Mesenchymal stem cell (in vitro differentiated cells and primary cell): ENCODE results near the gene GPX5. TPM values are rescaled to one million over a fixed set of nuclear protein-coding genes. Genes with fewer than 3 reads are reported as not detected.

Source experiments
- DNase-seq: peaks from one replicate; pipeline ENCODE4 v3.0.0-alpha.2; 2013
- H2AFZ ChIP-seq: one replicate; pipeline ENCODE4 v1.6.1; 2013; ENCODE audit warnings: low read depth, mild to moderate bottlenecking, control low read depth, inconsistent platforms, low read length, moderate library complexity
- H2AK5ac ChIP-seq: 2 replicates; pipeline ENCODE4 v1.6.1; 2013; ENCODE audit warnings: low read length, moderate library complexity, mild to moderate bottlenecking, inconsistent platforms; ENCODE audit not compliant: severe bottlenecking
- H2BK120ac ChIP-seq: one replicate; pipeline ENCODE4 v1.6.1; 2013; ENCODE audit warnings: low read depth, mild to moderate bottlenecking, inconsistent platforms, low read length, moderate library complexity
- H2BK12ac ChIP-seq, 2 experiments: one replicate each; pipeline ENCODE4 v1.6.1; 2013; ENCODE audit warnings: inconsistent platforms in 2 of 2, low read length in 2 of 2, mild to moderate bottlenecking in 2 of 2, moderate library complexity in 2 of 2, control low read depth in 1 of 2
- H2BK15ac ChIP-seq: one replicate; pipeline ENCODE4 v1.6.1; 2013; ENCODE audit warnings: mild to moderate bottlenecking, low read depth, inconsistent platforms; ENCODE audit not compliant: poor library complexity, severe bottlenecking
- H2BK5ac ChIP-seq: 2 replicates; pipeline ENCODE4 v1.6.1; 2013; ENCODE audit warnings: low read depth, mild to moderate bottlenecking, low read length, control low read depth, inconsistent platforms; ENCODE audit not compliant: poor library complexity, severe bottlenecking
- H3K14ac ChIP-seq, 2 experiments: one replicate each; pipeline ENCODE4 v1.6.1; 2013; ENCODE audit warnings: inconsistent platforms in 2 of 2, low read length in 2 of 2, control low read depth in 1 of 2, mild to moderate bottlenecking in 1 of 2, moderate library complexity in 1 of 2
- H3K18ac ChIP-seq, 2 experiments: one replicate each; pipeline ENCODE4 v1.6.1; 2013; ENCODE audit warnings: inconsistent platforms in 2 of 2, low read length in 2 of 2, control low read depth in 1 of 2, low read depth in 1 of 2, mild to moderate bottlenecking in 1 of 2
- H3K23ac ChIP-seq, 2 experiments: one replicate each; pipeline ENCODE4 v1.6.1; 2013; ENCODE audit warnings: inconsistent platforms in 2 of 2, low read length in 2 of 2, mild to moderate bottlenecking in 2 of 2, moderate library complexity in 2 of 2, control low read depth in 1 of 2
- H3K27ac ChIP-seq: 2 replicates; pipeline ENCODE4 v1.5.1; 2013; ENCODE audit warnings: mild to moderate bottlenecking, moderate library complexity, low read length, control low read depth, inconsistent platforms; ENCODE audit not compliant: poor library complexity, severe bottlenecking
- H3K27me3 ChIP-seq, 2 experiments: 2 replicates each; pipeline versions ENCODE4 v1.6.1 to v1.7.0; 2013; ENCODE audit warnings: low read length in 2 of 2, mild to moderate bottlenecking in 2 of 2, moderate library complexity in 2 of 2, control low read depth in 1 of 2, inconsistent platforms in 1 of 2; ENCODE audit not compliant: control insufficient read depth in 1 of 2, insufficient read depth in 1 of 2
- H3K36me3 ChIP-seq, 2 experiments: 2 replicates each; pipeline versions ENCODE4 v1.6.1 to v1.7.0; 2013; ENCODE audit warnings: low read length in 2 of 2, control low read depth in 1 of 2, inconsistent platforms in 1 of 2, low read depth in 1 of 2, mild to moderate bottlenecking in 1 of 2; ENCODE audit not compliant: insufficient read depth in 2 of 2, control insufficient read depth in 1 of 2
- H3K4ac ChIP-seq, 2 experiments: one replicate each; pipeline ENCODE4 v1.6.1; 2013; ENCODE audit warnings: inconsistent platforms in 2 of 2, low read length in 2 of 2, mild to moderate bottlenecking in 2 of 2, moderate library complexity in 2 of 2, control low read depth in 1 of 2, low read depth in 1 of 2
- H3K4me1 ChIP-seq: 2 replicates; pipeline ENCODE4 v1.6.1; 2013; ENCODE audit warnings: low read depth, low read length, control low read depth; ENCODE audit not compliant: control insufficient read depth, insufficient read depth
- H3K4me2 ChIP-seq: 2 replicates; pipeline ENCODE4 v1.6.1; 2013; ENCODE audit warnings: low read length, mild to moderate bottlenecking, inconsistent platforms; ENCODE audit not compliant: poor library complexity, severe bottlenecking
- H3K4me3 ChIP-seq, 2 experiments: 2 replicates each; pipeline versions ENCODE4 v1.5.1 to v1.7.0; 2013; ENCODE audit warnings: low read length in 2 of 2, mild to moderate bottlenecking in 2 of 2, control low read depth in 1 of 2, low read depth in 1 of 2; ENCODE audit not compliant: insufficient read depth in 1 of 2
- H3K79me1 ChIP-seq: replicated peaks from 2 replicates; pipeline ENCODE4 v1.6.1; 2013; ENCODE audit warnings: mild to moderate bottlenecking, control low read depth, low read length, inconsistent platforms; ENCODE audit not compliant: poor library complexity, severe bottlenecking
- H3K9ac ChIP-seq: 2 replicates; pipeline ENCODE4 v1.7.0; 2013; ENCODE audit warnings: mild to moderate bottlenecking, low read length, moderate library complexity
- H3K9me3 ChIP-seq: 2 replicates; pipeline ENCODE4 v1.7.0; 2013; ENCODE audit warnings: mild to moderate bottlenecking, low read length; ENCODE audit not compliant: control insufficient read depth
- H4K8ac ChIP-seq: one replicate; pipeline ENCODE4 v1.6.1; 2013; ENCODE audit warnings: inconsistent platforms, mild to moderate bottlenecking, low read length, moderate library complexity
- H4K91ac ChIP-seq: one replicate; pipeline ENCODE4 v1.6.1; 2013; ENCODE audit warnings: mild to moderate bottlenecking, low read length, inconsistent platforms
- WGBS: methylation state at CpG from one replicate; pipeline ENCODE4 v1.1.7; 2013; ENCODE audit warnings: mixed read lengths; 5-methylcytosine and 5-hydroxymethylcytosine counted together
- polyA plus RNA-seq, 2 experiments: library from polyadenylated mRNA; stranded (reverse); fragments of 200-250 nt; gene quantifications; one replicate each; pipeline ENCODE4 v1.2.3, GENCODE V29; 2013

Gene GPX5
- polyA plus RNA-seq (2013, experiment 1 of 2): not detected
- polyA plus RNA-seq (2013, experiment 2 of 2): not detected

GRCh38 chr6:28525496-28526039 is at the start of gene GPX5:
Gene GPX5 (plus strand): TSS chr6:28525881. CDS start chr6:28526014, 133 bp downstream.
- peak; percentile 14 for DNase-seq
- H2BK15ac ChIP-seq: no peak within 1 kb of the TSS
- no peak within 1 kb of the TSS for H4K8ac ChIP-seq
- no peak within 1 kb of the TSS for H3K9ac ChIP-seq
- H3K9me3 ChIP-seq: no peaks in the 10 kb centered on the region
- no peak within 1 kb of the TSS for H2BK120ac ChIP-seq
- no peak within 1 kb of the TSS for H2AFZ ChIP-seq
- peaks cover 10 to 24% of the 10 kb centered on the region in 2 experiments for H3K27me3 ChIP-seq
- WGBS: 35% methylated on average over 8 of the region's 10 CpGs
- H2AK5ac ChIP-seq: no peak within 1 kb of the TSS
- H3K27ac ChIP-seq: no peak within 1 kb of the TSS
- no peaks in the 10 kb centered on the region for H3K4me1 ChIP-seq
- H3K18ac ChIP-seq: no peak within 1 kb of the TSS
- H3K36me3 ChIP-seq: no peaks in the 10 kb centered on the region
- no peak within 1 kb of the TSS for H3K4me2 ChIP-seq
- no peaks in the 10 kb centered on the region for H3K79me1 ChIP-seq
- no peak within 1 kb of the TSS for H2BK5ac ChIP-seq
- H3K4me3 ChIP-seq: no peak within 1 kb of the TSS
- H2BK12ac ChIP-seq: no peak within 1 kb of the TSS
- no peak within 1 kb of the TSS for H3K4ac ChIP-seq
- H3K14ac ChIP-seq: no peak within 1 kb of the TSS
- H3K23ac ChIP-seq: no peak within 1 kb of the TSS
- no peak within 1 kb of the TSS for H4K91ac ChIP-seq

- H3K4ac ChIP-seq: no peak overlapping the region
- no peak overlapping the region for H3K23ac ChIP-seq
- H3K9ac ChIP-seq: no peak overlapping the region
- H3K9me3 ChIP-seq: no peaks in the 10 kb centered on the region
- no peaks in the 10 kb centered on the region for H3K79me1 ChIP-seq
- H2AFZ ChIP-seq: no peak overlapping the region
- no peak overlapping the region for H2BK120ac ChIP-seq
- no peak overlapping the region for H4K91ac ChIP-seq
- no peak overlapping the region for H3K14ac ChIP-seq
- no peak overlapping the region for H2BK12ac ChIP-seq
- no peak overlapping the region for H3K27ac ChIP-seq
- peaks cover 41 to 58% of the 10 kb centered on the region in 2 experiments for H3K27me3 ChIP-seq
- peak overlapping the region in 1 of 2 experiments; percentile 62 for H3K4me3 ChIP-seq
- no peak for DNase-seq
- no peaks in the 10 kb centered on the region for H3K36me3 ChIP-seq
- 80% methylated on average over 12 of the region's 12 CpGs for WGBS
- no peak overlapping the region for H3K4me2 ChIP-seq
- H2AK5ac ChIP-seq: no peak overlapping the region
- no peak overlapping the region for H2BK15ac ChIP-seq
- H3K18ac ChIP-seq: no peak overlapping the region
- no peak overlapping the region for H4K8ac ChIP-seq
- no peak overlapping the region for H2BK5ac ChIP-seq
- H3K4me1 ChIP-seq: no peaks in the 10 kb centered on the region
Observed at GRCh38 chr6:28478518-28478917, 47.2 kb upstream of the GPX5 start.

GRCh38 chr6:28480253-28480932 is 45.3 kb upstream of the GPX5 start:
- DNase-seq: no peak
- Histone ChIP-seq H3K18ac (no peak overlapping the region), H3K79me1 (no peaks in the 10 kb centered on the region), H2BK120ac (no peak overlapping the region), H4K91ac (no peak overlapping the region), H3K27ac (no peak overlapping the region), H2BK12ac (no peak overlapping the region), H3K4me3 (no peak overlapping the region), H3K27me3 (peaks cover 41 to 58% of the 10 kb centered on the region in 2 experiments), H3K4ac (no peak overlapping the region), H3K4me2 (no peak overlapping the region), H3K23ac (no peak overlapping the region), H2BK15ac (no peak overlapping the region), H2AFZ (no peak overlapping the region), H3K36me3 (no peaks in the 10 kb centered on the region), H2AK5ac (no peak overlapping the region), H3K4me1 (no peaks in the 10 kb centered on the region), H2BK5ac (no peak overlapping the region), H3K9ac (no peak overlapping the region), H4K8ac (no peak overlapping the region), H3K9me3 (no peaks in the 10 kb centered on the region), H3K14ac (no peak overlapping the region)
- whole genome bisulfite sequencing: 83% methylated on average over 8 of the region's 9 CpGs

GRCh38 chr6:28485482-28485881 is 40.2 kb upstream of the GPX5 start:
- no peak overlapping the region for H3K23ac ChIP-seq
- no peak overlapping the region for H3K4ac ChIP-seq
- H4K91ac ChIP-seq: no peak overlapping the region
- no peak overlapping the region for H2BK12ac ChIP-seq
- H3K4me1 ChIP-seq: no peaks in the 10 kb centered on the region
- H2BK15ac ChIP-seq: no peak overlapping the region
- H3K27ac ChIP-seq: no peak overlapping the region
- no peak overlapping the region for H3K4me3 ChIP-seq
- H3K4me2 ChIP-seq: no peak overlapping the region
- peaks cover 20 to 24% of the 10 kb centered on the region in 2 experiments for H3K27me3 ChIP-seq
- no peak overlapping the region for H2BK5ac ChIP-seq
- no peak overlapping the region for H3K9ac ChIP-seq
- H3K9me3 ChIP-seq: no peaks in the 10 kb centered on the region
- 87% methylated on average over 3 of the region's 3 CpGs for WGBS
- H3K14ac ChIP-seq: no peak overlapping the region
- no peak overlapping the region for H2BK120ac ChIP-seq
- H4K8ac ChIP-seq: no peak overlapping the region
- no peak for DNase-seq
- no peak overlapping the region for H3K18ac ChIP-seq
- no peak overlapping the region for H2AK5ac ChIP-seq
- no peak overlapping the region for H2AFZ ChIP-seq
- H3K36me3 ChIP-seq: no peaks in the 10 kb centered on the region
- no peaks in the 10 kb centered on the region for H3K79me1 ChIP-seq
